DMS53 treated with DMSO at 0.1 percent for 48 hours (cell line): ENCODE results near the gene MRPS16.
A peak's percentile ranks its signal among the peaks of the same experiment; 100 is the strongest.
"Not testable (repeated sequence)": the region's sequence is repeated elsewhere in the genome, so short reads cannot be mapped to it uniquely, and the experiment has no call there.

ENCODE experiments used
- DNase-seq: peaks from one replicate; lab custom pipeline; 2025; ENCODE audit not compliant: unreplicated experiment; lab: John Stamatoyannopoulos, UW

Gene MRPS16

GRCh38 chr10:73252445-73253224, at the start of gene MRPS16:
TSS of gene MRPS16 (minus strand) at chr10:73252644. CDS start at chr10:73252482, 162 bp downstream.
- peak; percentile 94 for DNase-seq

GRCh38 chr10:73296946-73297345, 44.5 kb upstream of the MRPS16 start:
- DNase-seq: no peak

DNA sequence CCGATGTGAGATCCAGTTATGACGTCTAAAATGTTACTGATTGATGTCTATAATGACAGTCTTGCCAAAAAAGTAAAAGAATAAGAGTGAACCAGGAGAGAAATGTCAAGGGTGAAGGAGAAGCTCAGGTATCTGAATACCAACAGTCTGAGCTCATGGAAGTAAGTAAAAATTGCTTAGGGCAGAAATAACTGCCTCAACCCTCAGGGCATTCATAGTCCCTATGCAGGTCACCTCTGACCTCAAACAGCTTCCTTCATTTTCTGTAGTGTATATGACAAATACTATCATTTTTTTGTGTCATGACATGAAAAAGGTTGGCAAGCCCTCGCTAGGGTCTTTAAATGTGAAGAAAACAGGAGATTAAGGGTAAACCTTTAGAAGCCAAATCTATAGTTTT, 41.0 kb upstream of the MRPS16 start:
- DNase-seq: no peak

GRCh38 chr10:73289958-73290357, 37.5 kb upstream of the MRPS16 start:
- no peak for DNase-seq

DNA sequence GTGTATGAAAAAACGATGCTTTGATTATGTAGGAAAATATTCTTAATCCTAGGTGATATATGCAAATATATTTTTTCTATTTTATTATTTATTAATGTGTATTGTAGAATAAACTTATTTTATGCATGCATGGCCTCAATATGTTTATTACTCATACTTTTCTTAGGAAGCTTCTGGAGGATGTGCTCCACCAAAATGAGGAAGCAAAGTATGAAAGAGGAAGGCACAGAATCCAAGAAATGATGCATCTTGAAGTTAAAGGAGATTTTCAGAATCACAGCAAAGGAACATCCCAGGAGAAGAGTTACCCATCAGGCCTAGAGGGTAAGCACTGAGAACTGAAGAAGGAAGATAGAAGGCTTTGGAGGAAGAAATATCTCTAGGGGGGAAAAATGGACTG, 35.0 kb upstream of the MRPS16 start:
- DNase-seq: no peak

GRCh38 chr10:73281097-73281496, 28.7 kb upstream of the MRPS16 start:
- no peak for DNase-seq

GRCh38 chr10:73264423-73264822, 12.0 kb upstream of the MRPS16 start:
- no peak for DNase-seq

- peak; percentile 30 for DNase-seq
Measured at GRCh38 chr10:73263693-73264347, 11.4 kb upstream of the MRPS16 start.

- no peak for DNase-seq
Measured at GRCh38 chr10:73262880-73263555, 10.6 kb upstream of the MRPS16 start.

DNA sequence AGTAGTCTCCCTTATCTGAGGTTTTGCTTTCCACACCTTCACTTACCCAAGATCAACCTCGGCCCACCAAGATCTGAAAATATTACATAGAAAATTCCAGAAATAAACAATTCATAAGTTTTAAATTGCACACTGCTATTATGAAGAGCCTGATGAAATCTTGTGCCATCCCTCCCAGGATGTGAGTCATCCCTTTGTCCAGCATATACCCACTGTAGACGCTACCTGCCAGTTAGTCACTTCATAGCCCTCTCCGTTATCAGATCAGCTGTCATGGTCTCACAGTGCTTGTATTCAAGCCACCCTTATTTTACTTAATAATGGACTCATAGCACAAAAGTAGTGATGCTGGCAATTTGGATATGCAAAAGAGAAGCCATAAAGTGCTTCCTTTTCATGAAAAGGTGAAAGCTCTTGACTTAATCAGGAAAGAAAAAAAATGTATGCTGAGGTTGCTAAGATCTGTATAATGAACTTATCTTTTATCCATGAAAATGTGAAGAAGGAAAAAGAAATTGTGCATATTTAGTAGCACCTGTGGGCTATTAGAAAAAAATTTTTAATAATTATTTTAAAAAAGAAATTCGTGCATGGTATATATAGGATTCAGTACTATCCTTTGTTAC, 9.8 kb upstream of the MRPS16 start:
- DNase-seq: peak; percentile 83

GRCh38 chr10:73261362-73261995, 9.0 kb upstream of the MRPS16 start:
- DNase-seq: no peak

GRCh38 chr10:73258612-73259011, 6.2 kb upstream of the MRPS16 start:
- not testable (repeated sequence) for DNase-seq

GRCh38 chr10:73253225-73253555, 746 bp upstream of the MRPS16 start:
- DNase-seq: peak; percentile 8

GRCh38 chr10:73251683-73252444, 580 bp downstream of the MRPS16 start:
- no peak for DNase-seq

GRCh38 chr10:73248259-73248724, 4.2 kb downstream of the MRPS16 start:
- no peak for DNase-seq

DNA sequence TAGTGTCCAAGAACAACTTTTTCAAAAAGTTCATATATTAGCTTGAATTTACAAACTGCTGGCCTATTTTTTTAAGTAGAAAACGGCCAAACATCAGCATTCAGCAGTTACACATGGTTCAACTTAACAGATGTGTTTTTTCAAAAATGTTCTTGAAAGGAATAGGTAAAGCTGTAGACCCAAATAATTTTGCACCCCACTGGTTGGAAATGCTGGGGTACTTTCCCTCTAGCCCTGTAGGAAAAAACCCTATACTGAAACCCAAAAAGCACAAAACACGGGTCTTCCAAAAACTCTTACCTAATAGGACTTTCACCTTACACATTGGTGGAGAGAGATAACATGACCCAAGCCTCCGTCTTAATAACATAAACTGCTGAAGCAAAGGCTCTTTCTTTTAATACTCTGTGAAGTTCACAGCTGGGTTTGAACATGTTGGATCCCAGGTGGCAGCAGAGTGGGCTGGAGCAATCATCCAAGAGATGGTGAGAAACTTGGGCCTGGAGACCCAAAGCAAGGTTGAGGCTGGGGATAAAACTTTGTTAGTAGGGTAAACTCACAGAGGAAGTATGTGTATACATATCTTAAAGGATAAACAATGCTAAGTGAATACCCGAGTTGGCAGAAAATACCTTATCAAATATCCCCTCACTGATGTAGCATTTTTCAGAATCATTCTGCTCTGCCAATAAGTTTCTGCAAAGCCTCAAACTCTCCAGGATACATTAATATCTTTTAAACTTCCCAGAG, 4.8 kb downstream of the MRPS16 start:
- peak; percentile 22 for DNase-seq

DNA sequence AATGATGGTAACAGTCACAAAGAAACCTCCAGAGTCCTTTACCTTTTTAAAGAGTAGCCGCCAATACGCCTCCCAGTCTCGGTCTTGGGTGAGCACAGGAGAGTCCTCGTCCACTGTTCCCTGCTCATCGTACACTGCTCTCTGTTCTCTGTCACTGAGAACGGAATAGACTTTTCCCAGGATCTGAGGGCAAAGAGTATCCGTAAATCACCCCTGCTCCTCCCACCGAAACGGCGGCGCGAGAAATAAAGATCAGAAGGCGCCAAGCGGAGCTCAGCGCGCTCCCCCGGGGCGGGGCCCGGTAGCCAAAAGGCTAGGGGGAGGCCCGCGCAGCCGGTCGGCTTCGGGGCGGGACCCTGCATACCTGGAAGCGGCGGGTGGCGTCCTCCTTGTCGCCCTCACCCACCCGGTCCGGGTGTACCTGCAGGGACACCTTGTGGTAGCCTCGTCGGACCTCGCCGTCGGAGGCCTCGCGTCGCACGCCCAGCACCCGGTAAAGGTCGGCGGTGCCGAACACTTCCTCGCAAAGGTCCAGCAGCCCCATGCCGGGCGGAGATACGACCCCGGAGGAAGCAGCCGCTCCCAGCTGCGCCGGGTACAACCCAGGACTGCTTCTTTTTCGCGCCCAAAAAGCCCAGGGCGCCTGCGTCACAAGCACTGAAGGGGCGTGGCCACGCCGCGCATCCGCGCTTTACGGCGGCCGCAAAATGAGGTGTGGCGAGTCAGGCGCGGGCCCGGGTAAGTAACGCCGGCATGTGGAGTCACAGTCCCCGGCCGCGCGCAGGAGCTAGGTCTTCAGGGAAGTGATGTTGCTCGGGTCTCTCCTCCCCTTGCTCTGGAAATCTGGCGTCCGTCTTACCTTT, 5.6 kb downstream of the MRPS16 start, which contains the start of gene DNAJC9:
DNAJC9 (minus strand) TSS at position 610 of the 863 bp plus-strand sequence; CDS start at position 544, 66 bp downstream.
- DNase-seq: peak; percentile 91

DNA sequence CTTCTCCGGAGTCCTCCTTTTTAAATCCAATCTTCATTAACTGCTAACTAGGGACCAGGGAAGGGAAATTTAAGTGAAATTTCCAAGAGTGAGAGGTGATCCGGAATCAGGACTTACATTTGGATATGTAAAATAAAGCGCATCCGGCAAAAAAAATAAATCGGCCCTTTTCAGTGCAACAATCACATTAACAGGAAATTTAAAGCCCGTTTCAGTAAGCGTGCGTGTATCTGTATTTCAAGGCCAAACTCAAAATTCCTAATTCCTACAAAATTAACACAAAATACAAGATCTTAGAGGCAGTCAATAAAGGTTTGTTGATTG, 6.2 kb downstream of the MRPS16 start:
- no peak for DNase-seq
